ENCODE measurements around the gene CXCL6. TPM values are rescaled to one million over a fixed set of nuclear protein-coding genes. Genes with fewer than 3 reads are reported as not detected.
A peak's percentile ranks its signal among the peaks of the same experiment; 100 is the strongest.

Gene CXCL6
- total and polyA plus RNA-seq, 8 donors = 0.65 to 65.6 (median 2.1) TPM

- Histone ChIP-seq H3K36me3 (no peaks in the 10 kb centered on the region), H3K27ac (no peak overlapping the region), H3K9me3 (no peaks in the 10 kb centered on the region), H3K27me3 (no peaks in the 10 kb centered on the region), H3K4me1 (no peaks in the 10 kb centered on the region), H3K4me3 (no peak overlapping the region)
- no peak for FAIRE-seq
- intact Hi-C loops (cut with DNase I) = no loop called here
- no peak for ATAC-seq
- 65 to 76% methylated on average over 3 of the region's 3 CpGs for WGBS, 2 donors
- no peak for TF ChIP-seq CTCF (IDR thresholded peaks at IDR 0.05)
- DNase-seq = no peak
Observed at GRCh38 chr4:73803213-73803612, 33.3 kb upstream of the CXCL6 start.

- H3K27ac ChIP-seq = no peak overlapping the region
- no peaks in the 10 kb centered on the region for H3K36me3 ChIP-seq
- no peaks in the 10 kb centered on the region for H3K27me3 ChIP-seq
- no peak for TF ChIP-seq CTCF (IDR thresholded peaks at IDR 0.05)
- DNase-seq = no peak
- no peaks in the 10 kb centered on the region for H3K9me3 ChIP-seq
- ATAC-seq = no peak
- no peak for FAIRE-seq
- no peaks in the 10 kb centered on the region for H3K4me1 ChIP-seq
- WGBS, 2 donors = 57 to 71% methylated on average over 3 of the region's 3 CpGs
- no peak overlapping the region for H3K4me3 ChIP-seq
- intact Hi-C loops (cut with DNase I) = no loop called here
Observed at GRCh38 chr4:73810191-73810590, 26.3 kb upstream of the CXCL6 start.

GRCh38 chr4:73811841-73812240, 24.6 kb upstream of the CXCL6 start:
- intact Hi-C loops (cut with DNase I) = no loop called here
- H3K9me3 ChIP-seq = no peaks in the 10 kb centered on the region
- H3K27ac ChIP-seq = no peak overlapping the region
- ATAC-seq = no peak
- no peaks in the 10 kb centered on the region for H3K27me3 ChIP-seq
- WGBS, 2 donors = 45 to 57% methylated on average over 1 of the region's 1 CpG
- TF ChIP-seq CTCF (IDR thresholded peaks at IDR 0.05) = no peak
- no peak overlapping the region for H3K4me3 ChIP-seq
- FAIRE-seq = no peak
- no peak for DNase-seq
- H3K36me3 ChIP-seq = no peaks in the 10 kb centered on the region
- H3K4me1 ChIP-seq = no peaks in the 10 kb centered on the region

- no peak overlapping the region for H3K27ac ChIP-seq
- no peaks in the 10 kb centered on the region for H3K27me3 ChIP-seq
- no peak for FAIRE-seq
- WGBS, 2 donors = 88 to 96% methylated on average over 1 of the region's 1 CpG
- TF ChIP-seq CTCF (IDR thresholded peaks at IDR 0.05) = no peak
- intact Hi-C loops (cut with DNase I) = no loop called here
- ATAC-seq = no peak
- no peak for DNase-seq
- no peak overlapping the region for H3K4me3 ChIP-seq
- H3K9me3 ChIP-seq = no peaks in the 10 kb centered on the region
- H3K4me1 ChIP-seq = no peaks in the 10 kb centered on the region
- no peaks in the 10 kb centered on the region for H3K36me3 ChIP-seq
Observed at GRCh38 chr4:73814679-73815078, 21.8 kb upstream of the CXCL6 start.

GRCh38 chr4:73815145-73815544, 21.3 kb upstream of the CXCL6 start:
- H3K9me3 ChIP-seq = no peaks in the 10 kb centered on the region
- no peak for DNase-seq
- H3K27me3 ChIP-seq = no peaks in the 10 kb centered on the region
- no peak overlapping the region for H3K4me3 ChIP-seq
- intact Hi-C loops (cut with DNase I) = no loop called here
- WGBS, 2 donors = 36 to 45% methylated on average over 1 of the region's 1 CpG
- no peaks in the 10 kb centered on the region for H3K36me3 ChIP-seq
- H3K4me1 ChIP-seq = no peaks in the 10 kb centered on the region
- no peak for FAIRE-seq
- no peak overlapping the region for H3K27ac ChIP-seq
- peak in 1 of 4 donors; percentile 62 for ATAC-seq
- no peak for TF ChIP-seq CTCF (IDR thresholded peaks at IDR 0.05)
